ENCODE data around the gene MAP4K5. TPM values are rescaled to one million over a fixed set of nuclear protein-coding genes. Genes with fewer than 3 reads are reported as not detected.

The MAP4K5 gene
- total and polyA plus RNA-seq, 2 of the 4 experiments (the other 2 are of a cell fraction), result 33.1 to 46.1 TPM

DNA sequence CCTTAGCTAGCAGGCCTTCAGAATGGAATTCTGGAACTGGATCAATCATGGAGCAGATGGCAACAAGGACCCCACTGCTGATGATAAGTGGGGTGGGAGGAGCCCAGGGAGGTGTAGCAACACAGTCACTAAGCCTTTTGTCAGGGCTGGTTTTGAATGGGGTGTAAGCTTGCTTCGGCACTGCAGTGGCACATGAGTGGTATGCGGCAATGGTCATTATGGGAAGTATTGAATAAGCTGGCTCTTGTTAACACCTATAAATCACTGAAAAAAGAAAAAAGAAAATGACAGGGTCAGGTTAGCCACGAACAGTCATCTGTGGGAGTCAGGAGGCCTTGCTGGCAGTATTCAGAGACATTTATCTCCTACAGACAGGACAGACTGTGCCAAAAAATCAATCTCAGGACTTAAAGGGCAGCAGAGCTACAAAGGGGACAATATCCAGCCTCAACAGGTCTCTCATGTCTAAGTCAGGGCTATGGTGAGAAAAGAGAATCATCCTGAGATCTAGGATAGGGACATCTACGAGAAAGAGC, 154.8 kb downstream of the MAP4K5 start:
- Histone ChIP-seq H3K27me3 (ENCODE audit: control insufficient read depth, insufficient read depth, low read length) (no peaks in the 10 kb centered on the region), H3K79me1 (ENCODE audit: low read depth in 1 of 2, low read length in 2 of 2) (no peaks in the 10 kb centered on the region), H3K4ac (ENCODE audit: low read depth, low read length) (no peak overlapping the region), H2AFZ (replicated peaks; ENCODE audit: low read length, poor library complexity) (no peak overlapping the region), H3K9ac (ENCODE audit: low read depth, low read length) (no peak overlapping the region), H2BK120ac (ENCODE audit: low read depth, low read length) (no peak overlapping the region), H3K27ac (ENCODE audit: insufficient read depth, low read length) (no peak overlapping the region), H4K91ac (ENCODE audit: insufficient read depth, low read depth, low read length) (no peak overlapping the region), H3K14ac (replicated peaks; ENCODE audit: low read depth, low read length) (no peak overlapping the region), H3K36me3 (ENCODE audit: control insufficient read depth, insufficient read depth, low read length) (peaks cover 10% of the 10 kb centered on the region; the same call in 1 of the 2 replicates), H2BK5ac (ENCODE audit: low read depth, low read length, poor library complexity, severe bottlenecking) (no peak overlapping the region), H3K23ac (ENCODE audit: low read depth, low read length) (no peak overlapping the region), H2BK20ac (ENCODE audit: low read depth, low read length) (no peak overlapping the region), H4K20me1 (ENCODE audit: insufficient read depth, low read length) (no peaks in the 10 kb centered on the region), H2AK9ac (replicated peaks; ENCODE audit: low read depth, low read length, poor library complexity) (no peak overlapping the region), H3K4me2 (ENCODE audit: low read depth, low read length) (no peak overlapping the region), H3K56ac (ENCODE audit: extremely low read depth, insufficient read depth, low read length) (no peak overlapping the region), H3K9me1 (ENCODE audit: insufficient read depth, low read length) (peaks cover 8% of the 10 kb centered on the region; the same call in 1 of the 2 replicates), H3K4me1 (ENCODE audit: control insufficient read depth, insufficient read depth, low read length) (no peaks in the 10 kb centered on the region), H3K9me3 (ENCODE audit: control insufficient read depth, insufficient read depth, low read length) (no peaks in the 10 kb centered on the region), H3K18ac (ENCODE audit: low read depth, low read length) (no peak overlapping the region), H2BK15ac (ENCODE audit: low read depth, low read length) (no peak overlapping the region), H2AK5ac (ENCODE audit: low read depth, low read length) (no peak overlapping the region), H4K8ac (ENCODE audit: low read depth in 2 of 2, low read length in 2 of 2) (no peak overlapping the region), H4K5ac (ENCODE audit: low read depth, low read length) (no peak overlapping the region), H3K4me3 (ENCODE audit: insufficient read depth, low read depth, low read length) (no peak overlapping the region)
- in situ Hi-C loops (cut with MboI; ENCODE audit: low sequenced_read_pairs), result no loop called here
- TF ChIP-seq MAZ (IDR thresholded peaks at IDR 0.05; ENCODE audit: borderline replicate concordance, low read depth, low read length), result no peak
- dilution Hi-C loops (cut with HindIII; ENCODE audit: low sequenced_read_pairs, unreplicated experiment), result no loop called here
- no peak for DNase-seq
- no CpG with 5 or more reads among the region's 4 CpGs for WGBS, 2 experiments (ENCODE audit: extremely low coverage in 2 of 2, insufficient read length in 1 of 2)
- no TSS peak for BruUV-seq (replicated peaks)
- intact Hi-C loops (cut with micrococcal nuclease), result no loop called here
- no peak for ATAC-seq (ENCODE audit: low read depth)
- ChIA-PET CTCF (no interaction called here), POLR2A (ENCODE audit: unreplicated experiment) (no interaction called here)

Data from IMR-90 (cell line).